A673 (cell line): ENCODE results near the gene CHML. TPM values are rescaled to one million over a fixed set of nuclear protein-coding genes. Genes with fewer than 3 reads are reported as not detected.

Experiments
- BruUV-seq: library from RNA; stranded (reverse); fragments of 400-500 nt; replicated peaks from 2 replicates; lab custom pipeline; 2021; lab: Mats Ljungman, UMichigan
- CTCF ChIA-PET: fragments of 300-600 bp; sonication (Branson Sonifier 250); formaldehyde crosslinking; loops from one replicate; lab custom pipeline; 2022; ENCODE audit warnings: antibody characterized with exemption; lab: Charles Lee
- POLR2A ChIA-PET: fragments of 300-600 bp; sonication (Branson Sonifier 250); formaldehyde crosslinking; loops from one replicate; lab custom pipeline; 2022; ENCODE audit warnings: antibody characterized with exemption; ENCODE audit not compliant: low non-redundant PET; lab: Charles Lee
- DNase-seq: peaks from one replicate; pipeline ENCODE4 v3.0.0-alpha.2; 2015; ENCODE audit warnings: low spot score
- H3K27ac ChIP-seq: fragments of 200-600 bp; sonication (generic); 2 replicates; pipeline ENCODE4 v1.5.1; 2016; ENCODE audit warnings: mixed run types, low read depth, mild to moderate bottlenecking, mixed read lengths, antibody characterized with exemption, low read length; ENCODE audit not compliant: poor library complexity, severe bottlenecking
- H3K27me3 ChIP-seq: fragments of 200-600 bp; sonication (generic); replicated peaks from 2 replicates; pipeline ENCODE4 v1.6.1; 2017; ENCODE audit warnings: mixed run types, low read depth, mild to moderate bottlenecking, mixed read lengths, antibody characterized with exemption, low read length; ENCODE audit not compliant: insufficient read depth, poor library complexity
- H3K36me3 ChIP-seq: fragments of 200-600 bp; sonication (generic); 2 replicates; pipeline ENCODE4 v1.6.1; 2016; ENCODE audit warnings: mixed run types, mild to moderate bottlenecking, mixed read lengths, antibody characterized with exemption, low read length; ENCODE audit not compliant: insufficient read depth, poor library complexity, severe bottlenecking
- H3K4me1 ChIP-seq: fragments of 200-600 bp; sonication (generic); 2 replicates; pipeline ENCODE4 v1.6.1; 2017; ENCODE audit warnings: mixed run types, mild to moderate bottlenecking, mixed read lengths, antibody characterized with exemption, low read length; ENCODE audit not compliant: insufficient read depth, poor library complexity, severe bottlenecking
- H3K4me3 ChIP-seq: fragments of 200-600 bp; sonication (generic); 2 replicates; pipeline ENCODE4 v1.5.1; 2016; ENCODE audit warnings: low read depth, mixed run types, mild to moderate bottlenecking, mixed read lengths, low read length; ENCODE audit not compliant: poor library complexity, severe bottlenecking
- H3K9me3 ChIP-seq: fragments of 200-600 bp; sonication (generic); 2 replicates; pipeline ENCODE4 v1.6.1; 2016; ENCODE audit warnings: mixed run types, low read depth, mild to moderate bottlenecking, mixed read lengths, antibody characterized with exemption, low read length; ENCODE audit not compliant: poor library complexity, severe bottlenecking
- EZH2 ChIP-seq: fragments of 200-600 bp; sonication (generic); IDR thresholded peaks from 2 replicates; pipeline ENCODE4 v1.6.1; 2017; ENCODE audit warnings: borderline replicate concordance, low read depth, mild to moderate bottlenecking, mixed read lengths, antibody characterized with exemption, low read length; ENCODE audit not compliant: poor library complexity, severe bottlenecking
- intact Hi-C: fragments of 100-400 bp; cut with micrococcal nuclease; formaldehyde crosslinking; loops from one replicate; pipeline ENCODE4 v1.10.0; 2022; ENCODE audit not compliant: unreplicated experiment
- total RNA-seq: library from RNA; stranded (reverse); gene quantifications from 2 replicates; pipeline ENCODE4 v1.2.3, GENCODE V29; 2021
- TF ChIP-seq, protein P1 (sequence below): fragments of 300-800, 200-600 bp; sonication (generic); conservative IDR thresholded peaks from 2 replicates; pipeline ENCODE4 v1.5.1; 2017; ENCODE audit warnings: low read depth, mild to moderate bottlenecking, antibody characterized with exemption, low read length, moderate library complexity, mixed read lengths

Gene CHML
- total RNA-seq, 1 experiment from 2014 or later = 11.9 TPM

DNA sequence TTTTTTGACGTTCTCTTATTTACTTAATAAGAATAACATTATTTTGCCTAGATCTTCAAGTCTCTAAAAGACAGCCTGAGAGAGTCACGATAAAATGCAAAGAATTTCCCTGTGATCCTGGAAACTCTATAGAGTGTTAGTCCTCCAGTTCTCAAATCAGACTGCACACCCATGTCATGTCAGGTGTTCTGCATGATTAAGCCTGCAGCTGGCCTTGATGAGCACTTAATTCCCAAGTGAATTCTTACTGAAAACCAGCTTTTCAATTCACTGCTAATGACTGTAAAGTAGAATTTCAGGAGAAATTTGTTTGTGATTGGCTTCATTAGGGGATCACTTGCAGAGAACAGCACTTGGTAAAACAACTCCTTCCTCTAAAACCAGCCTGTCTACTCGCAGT, 41.9 kb downstream of the CHML start:
- POLR2A ChIA-PET = no interaction called here
- intact Hi-C loops = no loop called here

DNA sequence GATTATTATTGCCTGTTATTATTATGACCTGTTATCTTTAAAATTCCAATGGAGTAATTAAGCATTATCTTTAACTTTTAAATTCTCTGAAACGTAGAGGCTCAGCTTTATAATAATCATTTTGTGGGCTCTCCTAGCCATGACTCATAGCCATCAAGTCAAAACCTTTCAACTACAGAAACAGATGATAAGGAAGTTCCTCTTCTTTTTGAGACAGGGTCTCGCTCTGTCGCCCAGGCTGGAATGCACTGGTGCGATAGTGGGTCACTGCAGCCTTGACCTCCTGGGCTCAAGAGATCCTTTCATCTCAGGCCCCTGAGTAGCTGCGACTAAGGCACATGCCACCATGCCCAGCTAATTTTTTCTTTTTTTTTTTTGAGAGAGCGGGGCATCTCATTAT, 43.5 kb downstream of the CHML start:
- ChIA-PET CTCF (no interaction called here), POLR2A (no interaction called here)
- intact Hi-C loops = no loop called here
- Histone ChIP-seq H3K4me3 (no peak overlapping the region), H3K4me1 (peaks cover 4% of the 10 kb centered on the region), H3K9me3 (no peaks in the 10 kb centered on the region), H3K27me3 (no peaks in the 10 kb centered on the region), H3K36me3 (peaks cover 15% of the 10 kb centered on the region), H3K27ac (no peak overlapping the region)
- no TSS peak for BruUV-seq
- no peak for TF ChIP-seq EZH2
- TF ChIP-seq, protein P1, sequence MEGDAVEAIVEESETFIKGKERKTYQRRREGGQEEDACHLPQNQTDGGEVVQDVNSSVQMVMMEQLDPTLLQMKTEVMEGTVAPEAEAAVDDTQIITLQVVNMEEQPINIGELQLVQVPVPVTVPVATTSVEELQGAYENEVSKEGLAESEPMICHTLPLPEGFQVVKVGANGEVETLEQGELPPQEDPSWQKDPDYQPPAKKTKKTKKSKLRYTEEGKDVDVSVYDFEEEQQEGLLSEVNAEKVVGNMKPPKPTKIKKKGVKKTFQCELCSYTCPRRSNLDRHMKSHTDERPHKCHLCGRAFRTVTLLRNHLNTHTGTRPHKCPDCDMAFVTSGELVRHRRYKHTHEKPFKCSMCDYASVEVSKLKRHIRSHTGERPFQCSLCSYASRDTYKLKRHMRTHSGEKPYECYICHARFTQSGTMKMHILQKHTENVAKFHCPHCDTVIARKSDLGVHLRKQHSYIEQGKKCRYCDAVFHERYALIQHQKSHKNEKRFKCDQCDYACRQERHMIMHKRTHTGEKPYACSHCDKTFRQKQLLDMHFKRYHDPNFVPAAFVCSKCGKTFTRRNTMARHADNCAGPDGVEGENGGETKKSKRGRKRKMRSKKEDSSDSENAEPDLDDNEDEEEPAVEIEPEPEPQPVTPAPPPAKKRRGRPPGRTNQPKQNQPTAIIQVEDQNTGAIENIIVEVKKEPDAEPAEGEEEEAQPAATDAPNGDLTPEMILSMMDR = no peak
- no peak for DNase-seq

More for the DNA sequence above, 41.9 kb downstream of the CHML start:
- Histone ChIP-seq H3K27ac (no peak overlapping the region), H3K4me3 (no peak overlapping the region), H3K27me3 (no peaks in the 10 kb centered on the region), H3K36me3 (peaks cover 12% of the 10 kb centered on the region), H3K4me1 (no peaks in the 10 kb centered on the region), H3K9me3 (no peaks in the 10 kb centered on the region)
- TF ChIP-seq, protein P1 = no peak
- TF ChIP-seq EZH2 = no peak
- DNase-seq = no peak
- CTCF ChIA-PET = no interaction called here
- no TSS peak for BruUV-seq

DNA sequence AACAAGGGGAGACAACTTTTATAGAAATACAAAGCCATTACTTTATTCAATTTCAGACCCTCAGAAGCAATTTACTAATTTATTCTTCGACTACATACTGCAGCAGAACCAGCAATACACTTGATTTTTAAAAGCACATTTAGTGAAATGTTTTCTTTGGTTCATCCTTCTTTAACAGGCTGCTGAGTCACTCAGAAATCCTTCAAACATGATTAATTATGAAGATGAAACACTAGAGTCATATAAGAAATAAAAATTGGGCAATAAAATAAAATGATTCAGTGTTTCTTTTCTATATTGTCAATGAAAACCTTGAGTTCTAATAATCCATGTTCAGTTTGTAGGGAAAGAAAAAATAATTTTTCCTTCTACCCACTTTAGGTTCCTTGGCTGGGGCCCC, 47.0 kb downstream of the CHML start:
- Histone ChIP-seq H3K36me3 (peaks cover 18% of the 10 kb centered on the region), H3K9me3 (no peaks in the 10 kb centered on the region), H3K27ac (no peak overlapping the region), H3K4me3 (no peak overlapping the region), H3K27me3 (no peaks in the 10 kb centered on the region), H3K4me1 (peaks cover 4% of the 10 kb centered on the region)
- ChIA-PET CTCF (no interaction called here), POLR2A (no interaction called here)
- BruUV-seq = no TSS peak
- no peak for DNase-seq
- intact Hi-C loops = no loop called here
- TF ChIP-seq, protein P1 = no peak
- TF ChIP-seq EZH2 = no peak
